Activated naive CD4-positive, alpha-beta T cell treated with anti-CD3 and anti-CD28 coated beads, Interleukin-2, amount 10 ng/mL, durations not matched to agents 5 hours and 36 hours (primary cell): ENCODE measurements around the gene SSH3. TPM values are rescaled to one million over a fixed set of nuclear protein-coding genes. Genes with fewer than 3 reads are reported as not detected.

Source experiments
- total RNA-seq, 2 experiments: library from RNA; stranded (reverse); gene quantifications; one replicate each; pipeline ENCODE4 v1.2.3, GENCODE V29; 2021

Gene SSH3
- total RNA-seq: 10 to 100 TPM; 11.9 to 12.5 TPM

GRCh38 chr11:67303132-67303834 lies at the start of gene SSH3:
Gene SSH3 (plus strand): TSS chr11:67303530. CDS start chr11:67303626, 96 bp downstream.

GRCh38 chr11:67266449-67267187 lies 36.7 kb upstream of the SSH3 start, which contains the start of gene GRK2:
Gene GRK2 (plus strand): TSS chr11:67266473. CDS start chr11:67266700, 227 bp downstream.

GRCh38 chr11:67289226-67289650 lies 14.1 kb upstream of the SSH3 start, which contains the start of gene ANKRD13D:
Gene ANKRD13D (plus strand): TSS chr11:67289303. CDS start chr11:67289461, 158 bp downstream.

GRCh38 chr11:67353317-67354074 lies 50.2 kb downstream of the SSH3 start, which contains the start of gene POLD4:
Gene POLD4 (minus strand): TSS chr11:67353546. CDS start chr11:67353399, 147 bp downstream.

Other genes starting within 250 kb of the SSH3 start
- gene RHOD, start 246.7 kb upstream of the SSH3 start, total RNA-seq: not detected
- 10 to 100 TPM; 94.8 to 96.5 TPM for gene KDM2A, start 184.3 kb upstream of the SSH3 start, total RNA-seq
- gene GRK2, start 37.1 kb upstream of the SSH3 start, total RNA-seq: 100 to 1,000 TPM; 289 to 308 TPM
- gene ANKRD13D, start 14.2 kb upstream of the SSH3 start, total RNA-seq: 100 to 1,000 TPM; 164 to 176 TPM
- 10 to 100 TPM; 75.9 to 79.4 TPM for gene POLD4, start 50.0 kb downstream of the SSH3 start, total RNA-seq
- under 1 TPM; 0.60 to 0.86 TPM for gene CLCF1, start 70.1 kb downstream of the SSH3 start, total RNA-seq
- gene RAD9A, start 88.5 kb downstream of the SSH3 start, total RNA-seq: 10 to 100 TPM; 44.5 to 48.5 TPM
- 100 to 1,000 TPM; 282 to 301 TPM for gene PPP1CA, start 98.3 kb downstream of the SSH3 start, total RNA-seq
- gene TBC1D10C, start 100.6 kb downstream of the SSH3 start, total RNA-seq: 100 to 1,000 TPM; 312 to 320 TPM
- 1 to 10 TPM; 1.1 TPM for gene CARNS1, start 112.1 kb downstream of the SSH3 start, total RNA-seq
- gene RPS6KB2, start 125.0 kb downstream of the SSH3 start, total RNA-seq: 10 to 100 TPM; 49.3 to 60.0 TPM
- gene PTPRCAP, start 134.2 kb downstream of the SSH3 start, total RNA-seq: 100 to 1,000 TPM; 404 to 425 TPM
- gene CORO1B, start 139.9 kb downstream of the SSH3 start, total RNA-seq: 100 to 1,000 TPM; 375 to 382 TPM
- not detected for gene GPR152, start 149.2 kb downstream of the SSH3 start, total RNA-seq
- 1 to 10 TPM; 3.4 to 3.7 TPM for gene CABP4, start 151.8 kb downstream of the SSH3 start, total RNA-seq
- gene TMEM134, start 165.7 kb downstream of the SSH3 start, total RNA-seq: 10 to 100 TPM; 50.3 to 57.3 TPM
- 100 to 1,000 TPM; 142 to 145 TPM for gene AIP, start 179.5 kb downstream of the SSH3 start, total RNA-seq
- 100 to 1,000 TPM in 1 of 2 experiments, 10 to 100 TPM in 1; 97.2 to 101 TPM for gene PITPNM1, start 201.8 kb downstream of the SSH3 start, total RNA-seq
- 10 to 100 TPM; 93.6 to 95.8 TPM for gene CDK2AP2, start 204.6 kb downstream of the SSH3 start, total RNA-seq
- not detected for gene CABP2, start 219.9 kb downstream of the SSH3 start, total RNA-seq